Hepatic stellate cell (primary cell): ENCODE measurements around the gene AP2M1.
"Not testable (repeated sequence)": the region's sequence is repeated elsewhere in the genome, so short reads cannot be mapped to it uniquely, and the experiment has no call there.

ENCODE experiments used
- DNase-seq: peaks from one replicate; pipeline ENCODE4 v3.0.0; 2011; ENCODE audit warnings: low spot score

The AP2M1 gene

DNA sequence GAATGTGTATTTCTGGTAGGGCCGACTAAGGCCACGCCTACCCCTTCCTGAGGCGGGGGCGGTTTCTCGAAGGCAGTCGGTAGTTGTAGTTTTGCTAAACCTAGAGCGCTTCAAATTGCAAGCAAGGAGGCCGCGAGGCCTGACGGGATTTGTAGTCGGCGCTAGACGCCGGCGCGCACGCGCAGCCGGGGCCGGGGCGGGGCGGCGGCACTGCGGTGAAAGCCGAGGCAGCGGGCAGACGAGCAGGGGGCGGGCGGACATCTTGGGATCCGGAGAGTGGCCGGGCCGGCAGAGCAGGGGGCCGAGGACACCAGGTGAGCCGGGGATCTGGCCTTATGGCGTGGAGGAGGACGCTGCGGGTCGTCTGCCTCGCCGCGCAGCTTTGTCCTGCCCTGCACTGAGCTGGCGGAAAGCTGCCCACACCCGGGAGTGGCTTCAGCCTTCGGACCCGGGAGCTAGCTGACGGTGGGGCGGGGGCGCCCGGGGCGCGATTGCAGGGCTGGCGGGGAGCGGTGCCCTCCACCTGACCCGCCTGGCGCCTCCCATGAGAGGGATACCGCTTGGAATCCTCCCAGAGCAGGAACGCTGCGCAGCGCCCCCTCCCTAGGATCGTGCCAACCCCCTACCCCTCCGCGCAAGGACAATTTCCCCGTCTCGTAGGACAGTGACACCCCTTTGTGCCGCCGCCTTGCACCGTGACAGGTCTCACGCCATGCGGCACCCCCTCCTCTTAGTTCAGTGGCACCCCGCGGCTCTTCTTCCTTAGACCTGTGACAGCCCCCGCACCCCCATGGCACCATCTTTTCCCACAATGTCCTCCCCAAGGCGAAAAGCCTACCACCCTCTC lies at the start of gene AP2M1:
TSS of gene AP2M1 (plus strand) at position 210 of the 847 bp plus-strand sequence. CDS start 2,139 bp downstream, outside the sequence.
- peak; percentile 94 for DNase-seq

DNA sequence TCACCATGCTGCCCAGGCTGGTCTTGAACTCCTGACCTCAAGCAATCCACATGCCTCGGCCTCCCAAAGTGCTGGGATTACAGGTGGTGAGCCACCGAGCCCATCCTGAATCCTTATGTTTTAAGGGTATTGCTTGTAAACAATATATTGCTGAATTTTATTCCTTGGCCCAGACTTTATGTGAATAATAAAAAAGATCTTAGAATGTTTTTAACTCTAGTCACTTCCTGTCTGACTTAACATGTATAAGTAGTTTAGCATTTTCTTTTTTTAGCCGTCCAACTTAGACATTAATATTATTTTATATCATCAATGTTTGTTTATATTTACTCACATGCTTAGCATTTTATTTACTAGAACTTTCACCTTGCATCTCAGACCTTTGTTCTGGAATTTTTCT lies 48.6 kb upstream of the AP2M1 start:
- no peak for DNase-seq

DNA sequence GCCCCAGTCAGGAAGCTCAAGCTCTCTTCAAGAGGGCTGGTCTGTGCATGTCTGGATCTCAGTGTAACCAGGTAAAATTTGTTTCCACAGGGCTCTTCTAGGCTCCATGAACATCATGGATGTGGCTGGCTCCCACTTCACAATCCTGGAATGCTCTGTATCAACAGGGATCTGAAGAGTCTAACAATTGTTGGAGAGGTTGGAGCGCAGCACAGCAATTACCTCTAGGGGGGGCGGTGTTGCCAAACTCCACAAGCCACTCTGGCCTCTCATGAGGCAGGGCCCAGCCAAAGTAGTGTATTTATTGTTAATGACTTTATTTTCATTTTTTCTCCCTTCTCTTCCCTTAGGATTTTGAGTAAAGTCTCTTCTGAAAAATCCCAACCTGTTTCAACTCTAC lies 45.6 kb upstream of the AP2M1 start:
- peak; percentile 40 for DNase-seq

DNA sequence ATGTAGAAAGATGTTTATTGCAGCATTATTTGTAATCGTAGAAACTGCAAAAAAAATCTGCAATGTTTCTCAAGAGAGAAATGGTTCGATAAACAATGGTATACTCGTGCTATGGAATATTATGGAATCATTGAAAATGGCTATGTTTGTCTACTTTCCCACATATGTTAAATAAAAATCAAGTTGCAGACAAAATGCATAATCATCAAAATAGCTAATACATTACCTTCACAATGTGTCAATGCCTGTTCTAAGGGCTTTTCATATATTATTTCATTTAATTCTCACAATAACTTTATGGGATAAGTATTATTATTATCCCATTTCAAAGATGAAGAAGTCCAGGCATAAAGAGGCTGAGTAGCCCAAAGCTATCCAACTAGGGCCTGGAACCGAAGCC lies 41.7 kb upstream of the AP2M1 start:
- no peak for DNase-seq

DNA sequence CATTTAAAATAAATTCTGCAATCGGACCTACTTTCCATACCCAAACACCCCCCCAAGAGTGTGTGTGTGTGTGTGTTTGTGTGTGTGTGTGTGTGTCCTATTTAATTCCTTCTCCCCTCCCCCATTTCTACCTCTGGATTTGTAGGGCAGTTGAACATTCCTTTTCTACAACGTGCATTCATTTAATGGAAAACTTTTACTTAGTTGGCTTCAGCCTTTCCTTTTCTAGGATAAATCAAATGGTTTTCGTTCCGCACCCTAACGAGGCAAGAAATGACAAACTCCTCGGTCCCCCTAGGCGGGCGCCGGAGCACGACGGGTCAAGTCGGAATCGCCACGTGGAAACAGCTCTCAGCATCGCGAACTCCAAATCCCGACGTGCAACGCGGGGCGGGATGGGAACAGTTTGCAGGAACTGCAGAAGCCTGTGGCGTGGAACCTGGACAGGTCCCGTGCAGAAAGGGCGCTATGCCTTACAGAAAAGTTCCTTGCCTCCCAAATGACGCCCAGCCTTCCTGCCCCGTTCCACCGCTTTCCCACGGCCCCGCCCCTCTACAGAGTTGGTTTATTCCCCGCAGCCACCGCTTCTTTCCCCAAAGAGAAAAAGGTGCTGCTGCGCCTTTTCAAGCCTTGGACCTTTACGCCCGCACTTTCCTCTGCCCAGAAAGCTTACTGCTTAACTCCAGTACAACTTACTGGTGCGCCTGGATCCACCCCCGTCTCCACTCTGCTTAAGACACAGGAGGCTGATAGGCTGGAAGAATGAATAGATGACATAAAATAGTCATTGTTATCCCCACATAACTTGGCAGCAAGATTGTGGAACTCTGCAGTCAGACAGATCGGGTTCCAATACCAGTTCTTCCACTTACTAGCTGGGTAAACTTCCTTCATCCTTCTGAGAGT lies 40.6 kb upstream of the AP2M1 start:
- DNase-seq, result peak; percentile 63

DNA sequence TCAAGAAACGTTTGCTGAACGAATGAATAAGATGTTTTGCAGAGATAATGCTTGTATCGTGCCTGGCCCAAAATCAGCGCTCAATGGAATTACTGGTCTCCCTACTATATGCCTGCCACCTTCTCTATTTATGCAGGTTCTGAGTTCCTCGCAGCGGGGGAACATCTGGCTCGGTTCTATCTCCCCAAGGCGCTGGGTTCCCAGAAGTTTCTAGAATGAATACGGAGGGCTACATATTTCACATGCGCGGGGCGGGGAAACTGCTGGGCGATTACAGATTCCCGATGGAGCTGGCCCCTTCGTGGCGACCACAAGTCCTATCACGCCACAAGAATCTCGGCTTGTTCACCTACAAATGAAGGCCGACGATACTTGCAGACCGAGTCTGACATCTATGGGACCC lies 39.9 kb upstream of the AP2M1 start:
- DNase-seq, result no peak

GRCh38 chr3:184135149-184135910 lies 39.3 kb upstream of the AP2M1 start, which contains the start of gene EIF2B5:
Gene EIF2B5, plus strand, starts transcription at chr3:184135358. Its CDS starts 28 bp downstream, at chr3:184135386.
- peak; percentile 92 for DNase-seq

- no peak for DNase-seq
Observed at GRCh38 chr3:184135911-184136260, 38.8 kb upstream of the AP2M1 start.

DNA sequence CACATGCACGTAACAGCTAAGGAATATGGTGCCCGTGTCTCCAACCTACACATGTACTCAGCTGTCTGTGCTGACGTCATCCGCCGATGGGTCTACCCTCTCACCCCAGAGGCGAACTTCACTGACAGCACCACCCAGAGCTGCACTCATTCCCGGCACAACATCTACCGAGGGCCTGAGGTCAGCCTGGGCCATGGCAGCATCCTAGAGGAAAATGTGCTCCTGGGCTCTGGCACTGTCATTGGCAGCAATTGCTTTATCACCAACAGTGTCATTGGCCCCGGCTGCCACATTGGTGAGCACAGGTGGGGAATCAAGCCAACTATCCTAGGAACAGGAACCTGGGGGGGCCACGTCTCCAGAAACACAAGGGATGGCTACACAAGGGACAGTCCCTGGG lies 34.2 kb upstream of the AP2M1 start:
- no peak for DNase-seq

DNA sequence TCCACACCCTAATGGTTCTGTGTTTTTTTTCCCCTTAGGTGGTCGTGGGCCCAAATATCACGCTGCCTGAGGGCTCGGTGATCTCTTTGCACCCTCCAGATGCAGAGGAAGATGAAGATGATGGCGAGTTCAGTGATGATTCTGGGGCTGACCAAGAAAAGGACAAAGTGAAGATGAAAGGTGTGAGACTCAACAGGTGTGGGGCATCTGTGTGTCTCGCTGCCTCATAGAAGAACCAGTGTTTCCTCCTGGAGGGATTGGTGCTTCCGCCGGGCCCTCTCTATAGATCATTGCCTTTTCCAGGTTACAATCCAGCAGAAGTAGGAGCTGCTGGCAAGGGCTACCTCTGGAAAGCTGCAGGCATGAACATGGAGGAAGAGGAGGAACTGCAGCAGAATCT lies 32.5 kb upstream of the AP2M1 start:
- no peak for DNase-seq

DNA sequence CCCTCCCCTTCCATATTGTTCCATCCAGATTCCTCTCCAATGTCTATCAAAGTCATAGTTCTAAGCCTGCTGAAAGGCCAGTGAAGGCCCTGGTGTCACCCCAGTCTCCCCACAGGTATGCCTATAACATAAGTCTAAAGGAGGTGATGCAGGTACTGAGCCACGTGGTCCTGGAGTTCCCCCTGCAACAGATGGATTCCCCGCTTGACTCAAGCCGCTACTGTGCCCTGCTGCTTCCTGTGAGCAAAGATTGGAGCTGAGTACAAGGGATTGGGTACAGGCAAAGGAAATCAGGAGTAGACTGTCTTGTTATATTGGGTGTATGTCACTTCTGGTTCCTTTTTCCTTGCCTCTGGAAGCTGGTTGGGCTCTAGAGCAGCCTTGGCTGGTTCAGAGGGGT lies 31.3 kb upstream of the AP2M1 start:
- DNase-seq, result no peak

DNA sequence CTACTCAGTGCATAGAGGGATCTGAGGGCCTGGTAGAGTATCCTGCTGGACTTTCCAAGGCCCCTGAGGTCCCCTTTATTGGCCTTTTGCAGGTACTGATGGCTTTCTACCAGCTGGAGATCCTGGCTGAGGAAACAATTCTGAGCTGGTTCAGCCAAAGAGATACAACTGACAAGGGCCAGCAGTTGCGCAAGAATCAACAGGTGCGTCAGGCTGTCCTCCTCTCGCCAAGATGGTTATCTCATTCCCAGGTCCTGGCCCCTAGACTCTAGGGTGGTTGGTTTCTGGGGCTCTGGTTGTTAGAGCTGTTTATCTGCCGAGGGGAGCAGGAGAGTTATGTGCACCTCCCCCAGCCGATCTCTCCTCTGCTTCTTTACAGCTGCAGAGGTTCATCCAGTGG lies 30.1 kb upstream of the AP2M1 start:
- DNase-seq, result no peak

DNA sequence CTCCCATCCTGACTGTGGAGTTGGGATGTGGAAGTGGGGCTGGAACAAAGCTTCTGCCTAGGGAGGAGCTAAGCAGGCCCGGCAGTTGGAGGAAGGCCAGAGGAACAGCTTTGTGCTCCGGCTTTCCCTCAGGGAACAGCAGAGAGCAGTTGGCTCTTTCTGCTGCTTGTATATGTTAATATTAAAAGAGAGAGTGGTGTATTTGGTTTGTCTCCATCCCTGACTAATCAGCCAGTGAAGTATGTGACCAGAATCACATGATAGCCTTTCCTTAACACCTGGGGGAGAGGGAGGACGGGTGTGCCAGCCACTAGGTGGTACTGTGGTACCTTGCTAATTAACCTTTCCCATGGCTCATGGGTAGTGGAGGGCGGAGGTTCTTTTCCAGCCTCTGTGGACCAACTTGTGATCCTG lies 29.5 kb upstream of the AP2M1 start:
- DNase-seq, result no peak

GRCh38 chr3:184145751-184146270 lies 28.8 kb upstream of the AP2M1 start:
- DNase-seq, result no peak

GRCh38 chr3:184148076-184148475 lies 26.6 kb upstream of the AP2M1 start:
- no peak for DNase-seq

GRCh38 chr3:184149123-184149522 lies 25.5 kb upstream of the AP2M1 start:
- no peak for DNase-seq

DNA sequence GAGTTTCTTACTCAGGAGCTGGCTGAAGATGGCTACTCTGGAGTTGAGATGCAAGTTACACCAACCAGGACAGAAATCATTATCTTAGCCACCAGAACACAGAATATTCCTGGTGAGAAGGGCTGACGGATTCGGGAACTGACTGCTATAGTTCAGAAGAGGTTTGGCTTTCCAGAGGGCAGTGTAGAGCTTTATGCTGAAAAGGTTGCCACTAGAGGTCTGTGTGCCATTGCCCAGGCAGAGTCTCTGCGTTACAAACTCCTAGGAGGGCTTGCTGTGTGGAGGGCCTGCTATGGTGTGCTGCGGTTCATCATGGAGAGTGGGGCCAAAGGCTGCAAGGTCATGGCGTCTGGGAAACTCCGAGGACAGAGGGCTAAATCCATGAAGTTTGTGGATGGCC lies 24.9 kb upstream of the AP2M1 start:
- not testable (repeated sequence) for DNase-seq

DNA sequence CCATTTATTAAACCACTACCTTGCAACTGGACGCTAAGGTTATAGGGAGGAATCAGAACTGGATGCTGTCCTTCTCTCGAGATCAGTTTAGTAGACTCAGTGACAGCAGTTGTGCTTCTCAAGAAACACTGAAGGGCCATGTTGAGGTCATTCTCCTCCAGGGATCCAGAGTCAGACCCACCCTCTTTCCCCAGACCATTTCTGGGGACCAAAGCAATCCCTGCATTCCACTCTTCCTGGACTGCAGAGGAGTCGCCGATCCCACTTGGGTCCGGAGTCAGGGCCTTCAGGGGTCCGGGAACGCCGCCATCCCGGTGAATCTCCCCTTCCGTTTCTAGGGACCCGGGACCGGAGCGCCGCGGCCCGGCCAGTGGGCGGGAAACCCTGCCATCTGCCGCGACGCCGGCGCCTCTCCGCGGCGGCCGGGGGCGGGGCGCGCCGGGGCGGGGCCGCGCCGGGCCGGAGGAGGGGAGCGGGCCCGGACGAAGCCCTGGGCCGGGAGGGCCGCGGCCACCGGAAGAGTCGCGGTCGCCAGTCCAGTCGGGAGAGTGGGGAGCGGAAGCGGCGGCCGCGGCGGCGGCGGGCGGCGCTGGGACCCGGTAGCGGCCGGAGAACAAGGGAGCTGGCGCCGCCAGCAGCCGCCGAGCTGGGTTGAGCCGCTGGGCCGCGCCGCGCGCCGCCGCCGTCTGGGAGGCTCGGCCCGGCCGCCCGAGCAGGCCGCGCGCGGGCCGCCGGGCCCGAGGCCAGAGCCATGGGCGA lies 19.6 kb upstream of the AP2M1 start, which contains the start of gene DVL3:
TSS of gene DVL3 (plus strand) at position 493 of the 759 bp plus-strand sequence. CDS start at position 752, 259 bp downstream.
- DNase-seq, result peak; percentile 73

GRCh38 chr3:184155644-184156521 lies 18.8 kb upstream of the AP2M1 start:
- DNase-seq, result peak; percentile 57

- DNase-seq, result peak; percentile 76
Observed at GRCh38 chr3:184156522-184156955, 18.1 kb upstream of the AP2M1 start.
